HG02798 (cell line): ENCODE measurements around the gene TVP23A.
A peak's percentile ranks its signal among the peaks of the same experiment; 100 is the strongest.
"Not testable (repeated sequence)": the region's sequence is repeated elsewhere in the genome, so short reads cannot be mapped to it uniquely, and the experiment has no call there.

ENCODE experiments used
- ATAC-seq: cut with Tn5 transposase; IDR thresholded peaks from one replicate; pipeline ENCODE4 v1.9.1; 2021; ENCODE audit warnings: mild to moderate bottlenecking; ENCODE audit not compliant: unreplicated experiment, poor library complexity

Gene TVP23A

DNA sequence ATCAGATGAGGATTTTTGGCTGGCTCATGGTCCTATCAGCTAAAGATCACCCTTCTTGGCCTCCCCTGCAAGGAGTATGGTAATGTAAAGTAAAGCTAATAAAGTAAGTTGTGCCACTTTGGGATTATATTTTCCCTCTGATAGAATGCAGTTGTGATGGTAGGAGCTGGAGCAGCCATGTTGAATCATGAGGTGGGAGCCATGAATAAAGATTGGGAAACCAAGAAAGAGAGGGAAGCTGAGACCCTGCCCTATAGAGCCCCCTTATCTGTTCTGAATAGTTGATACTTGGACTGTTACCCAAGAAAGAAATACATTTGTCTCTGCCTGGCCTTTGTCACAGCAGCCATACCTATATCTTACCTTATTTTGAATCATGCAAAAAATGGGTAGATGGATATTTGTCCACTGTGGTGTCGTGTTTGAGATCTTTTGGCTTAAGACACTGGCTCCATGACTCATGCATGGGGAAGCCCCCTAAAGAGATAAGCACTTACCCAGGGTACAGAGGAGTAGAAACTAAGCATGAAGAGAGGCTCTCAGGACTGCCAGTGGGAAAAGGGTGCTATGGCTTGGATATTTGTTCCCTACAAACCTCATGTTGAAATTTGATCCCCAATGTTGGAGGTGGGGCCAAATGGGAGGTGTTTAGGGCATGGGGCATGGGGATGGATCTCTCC is 17.7 kb upstream of the TVP23A start:
- no peak for ATAC-seq

DNA sequence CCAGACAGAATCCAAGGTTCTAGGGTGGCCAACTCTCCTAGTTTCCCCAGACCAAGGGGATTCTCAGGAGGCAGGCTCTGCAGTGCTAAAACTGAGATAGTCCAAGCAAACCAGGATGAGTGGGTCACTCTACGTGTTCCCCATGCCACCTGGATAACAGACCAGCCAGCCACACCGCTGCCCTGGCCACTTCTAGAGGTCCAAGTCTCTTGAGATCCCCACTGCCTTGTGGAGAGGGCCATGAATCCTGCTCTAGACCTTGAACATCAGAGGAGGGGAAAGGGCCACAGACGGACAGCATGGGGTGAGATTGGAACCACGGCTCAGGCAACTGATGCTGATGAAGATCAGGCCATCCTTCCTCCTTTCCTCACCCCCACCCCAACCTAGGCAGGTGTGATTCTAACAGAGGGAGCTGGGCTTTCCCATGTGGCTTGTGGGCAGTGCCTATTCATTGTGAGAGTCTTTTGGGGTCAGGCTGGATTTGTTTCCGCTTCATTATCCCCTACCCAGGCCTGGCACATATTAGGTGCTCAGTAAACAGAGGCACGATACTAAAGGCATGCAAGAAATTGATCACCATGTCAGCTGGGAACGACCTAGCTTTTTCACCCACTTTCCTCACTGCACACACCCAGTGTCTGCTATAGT is 16.8 kb upstream of the TVP23A start:
- ATAC-seq: peak; percentile 67

GRCh38 chr16:10834766-10835165 is 16.2 kb upstream of the TVP23A start:
- ATAC-seq: no peak

DNA sequence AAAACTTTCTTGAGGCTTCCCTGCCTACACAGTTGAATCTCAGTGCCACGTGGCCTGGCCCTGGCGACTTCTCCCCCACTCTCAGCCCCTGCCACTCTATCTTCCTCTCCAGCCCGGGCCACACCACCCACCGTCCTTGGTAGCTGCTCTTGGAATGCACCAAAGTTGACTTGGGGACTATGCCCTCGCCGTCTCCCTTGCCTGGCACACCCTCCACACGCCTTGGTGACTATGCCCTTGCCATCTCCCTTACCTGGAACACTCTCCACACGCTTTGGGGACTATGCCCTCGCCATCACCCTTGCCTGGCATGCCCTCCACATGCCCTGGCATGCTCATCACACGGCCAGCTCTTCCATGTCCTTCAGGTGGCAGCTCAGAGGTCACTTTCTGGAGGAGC is 15.5 kb upstream of the TVP23A start:
- no peak for ATAC-seq

DNA sequence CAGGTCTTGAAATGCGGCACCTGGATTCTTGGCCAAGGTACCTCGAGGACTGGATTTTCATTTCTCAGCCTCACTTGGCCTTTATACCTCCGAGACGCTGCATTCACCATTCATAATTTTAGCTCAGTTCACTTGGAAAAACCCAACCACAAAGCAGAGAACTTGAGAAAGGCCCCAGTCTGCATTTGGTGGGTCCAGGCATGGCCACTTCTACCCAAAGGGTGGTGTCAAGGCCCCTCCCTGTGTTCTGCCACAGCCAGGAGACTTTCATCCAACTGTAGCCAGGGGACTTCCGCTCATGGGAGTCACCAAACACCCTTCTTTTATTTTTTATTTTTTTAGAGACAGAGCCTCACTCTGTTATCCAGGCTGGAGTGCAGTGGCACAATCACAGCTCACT is 14.7 kb upstream of the TVP23A start:
- no peak for ATAC-seq

GRCh38 chr16:10831894-10832886 is 13.6 kb upstream of the TVP23A start:
- no peak for ATAC-seq

DNA sequence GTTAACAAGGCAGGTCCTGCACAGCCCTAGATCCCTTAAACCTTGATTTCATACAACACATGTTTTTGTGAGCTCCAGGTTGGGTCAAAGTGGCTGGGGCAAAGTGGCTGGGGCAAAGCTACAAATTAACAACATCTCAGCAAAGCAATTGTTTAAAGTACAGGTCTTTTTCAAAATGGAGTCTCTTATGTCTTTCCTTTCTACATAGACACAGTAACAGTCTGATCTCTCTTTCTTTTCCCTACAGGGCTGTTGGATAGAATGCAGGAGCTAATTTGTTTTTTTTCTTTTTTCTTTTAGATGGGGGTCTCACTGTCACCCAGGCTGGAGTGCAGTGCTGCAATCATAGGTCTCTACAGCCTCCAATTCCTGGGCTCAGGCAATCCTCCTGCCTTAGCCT is 11.6 kb upstream of the TVP23A start:
- ATAC-seq: not testable (repeated sequence)

DNA sequence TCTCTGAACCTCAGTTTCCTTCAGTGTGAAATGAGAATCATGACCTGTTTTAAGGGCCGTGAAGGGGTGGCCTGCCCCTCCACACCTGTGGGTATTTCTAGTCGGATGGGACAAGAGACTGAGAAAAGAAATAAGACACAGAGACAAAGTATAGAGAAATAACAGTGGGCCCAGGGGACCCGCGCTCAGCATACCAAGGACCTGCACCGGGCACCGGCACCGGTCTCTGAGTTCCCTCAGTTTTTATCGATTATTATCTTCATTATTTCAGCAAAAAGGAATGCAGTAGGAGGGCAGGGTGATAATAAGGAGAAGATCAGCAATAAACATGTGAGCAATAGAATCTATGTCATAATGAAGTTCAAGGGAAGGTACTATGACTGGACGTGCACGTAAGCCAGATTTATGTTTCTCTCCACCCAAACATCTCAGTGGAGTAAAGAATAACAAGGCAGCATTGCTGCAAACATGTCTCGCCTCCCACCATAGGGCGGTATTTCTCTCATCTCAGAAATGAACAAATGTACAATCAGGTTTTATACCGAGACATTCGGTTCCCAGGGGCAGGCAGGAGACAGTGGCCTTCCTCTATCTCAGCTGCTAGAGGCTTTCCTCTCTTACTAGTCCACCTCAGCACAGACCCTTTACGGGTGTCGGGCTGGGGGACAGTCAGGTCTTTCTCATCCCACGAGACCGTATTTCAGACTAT is 10.9 kb upstream of the TVP23A start:
- not testable (repeated sequence) for ATAC-seq

DNA sequence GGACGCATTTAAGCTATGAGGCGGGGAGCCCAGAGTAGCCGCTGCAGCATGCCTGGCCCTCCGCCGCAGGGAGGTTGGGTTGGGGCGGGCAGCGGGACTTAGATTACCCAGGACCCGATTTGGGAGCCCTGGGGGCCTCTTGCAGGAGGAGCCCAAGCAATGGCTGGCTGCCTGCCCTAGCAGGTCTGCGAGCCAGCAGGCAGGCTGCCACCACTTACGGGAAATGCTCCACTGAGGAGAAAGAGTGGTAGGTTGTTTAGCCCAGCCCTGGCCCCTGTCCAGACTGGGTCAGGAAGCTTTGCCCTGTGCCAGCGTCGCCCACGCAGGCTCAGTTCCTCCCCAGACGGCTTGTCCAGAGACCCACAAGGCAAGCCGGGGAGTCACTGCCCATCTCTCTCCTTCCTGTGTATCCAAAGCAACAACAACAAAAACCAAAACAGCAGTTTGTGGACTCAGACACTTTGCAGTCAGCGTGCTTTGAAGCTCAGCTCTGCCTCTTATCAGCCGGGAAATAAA is 10.3 kb upstream of the TVP23A start:
- no peak for ATAC-seq

GRCh38 chr16:10827691-10828341 is 9.2 kb upstream of the TVP23A start:
- ATAC-seq: no peak

DNA sequence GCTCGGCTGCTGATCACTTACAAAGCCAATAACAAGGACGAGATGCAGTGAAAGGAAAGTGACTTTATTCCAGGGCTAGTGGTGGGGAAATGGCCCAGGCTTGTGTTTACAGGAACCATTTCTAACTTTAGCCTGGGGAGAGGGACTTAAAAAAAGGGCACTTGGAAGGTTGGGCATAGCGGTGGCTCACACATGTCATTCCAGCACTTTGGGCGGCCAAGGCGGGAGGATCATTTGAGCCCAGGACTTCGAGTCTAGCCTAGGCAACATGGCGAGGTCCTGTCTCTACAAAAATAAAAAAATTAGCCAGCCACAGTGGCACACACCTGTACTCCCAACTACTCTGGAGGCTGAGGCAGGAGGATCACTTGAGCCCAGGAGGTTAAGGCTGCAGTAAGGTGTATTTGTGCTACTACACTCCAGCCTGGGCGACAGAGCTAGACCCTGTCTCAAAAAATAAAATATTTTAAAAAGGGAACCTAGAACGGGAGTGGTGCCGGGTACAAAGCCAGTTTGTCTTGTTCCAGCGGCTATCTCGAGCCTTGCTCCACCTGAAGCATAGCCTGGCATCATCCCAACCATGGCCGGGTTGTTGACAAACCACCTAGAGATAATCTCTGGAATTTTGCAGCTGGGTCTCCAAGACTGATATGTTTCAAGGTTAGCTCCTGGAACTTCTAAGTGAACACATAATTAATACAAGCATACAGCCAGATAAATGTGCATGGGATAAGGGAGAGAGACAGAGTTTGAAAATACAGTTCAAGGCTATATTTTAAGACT is 5.7 kb upstream of the TVP23A start:
- ATAC-seq: no peak

- no peak for ATAC-seq
Observed at GRCh38 chr16:10822702-10823101, 4.1 kb upstream of the TVP23A start.

DNA sequence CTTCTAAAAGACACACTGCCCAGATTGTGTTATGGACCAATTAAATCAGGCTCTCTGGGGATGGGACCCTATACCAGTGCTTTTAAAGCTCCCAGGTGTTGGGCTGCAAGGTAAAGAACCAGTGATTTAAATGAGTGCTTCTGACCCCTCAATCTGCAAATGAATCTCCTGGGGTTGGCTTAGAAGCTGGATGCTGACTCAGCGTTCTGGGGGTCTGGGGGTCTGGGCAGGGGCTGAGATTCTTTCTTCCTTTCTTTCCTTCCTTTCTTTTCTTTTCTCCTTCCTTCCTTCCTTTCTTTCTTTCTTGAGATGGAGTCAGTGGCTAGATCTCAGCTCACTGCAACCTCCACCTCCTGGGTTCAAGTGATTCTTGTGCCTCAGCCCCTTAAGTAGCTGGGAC is 2.0 kb upstream of the TVP23A start:
- no peak for ATAC-seq

- no peak for ATAC-seq
Observed at GRCh38 chr16:10817514-10817913, 1.1 kb downstream of the TVP23A start.

- no peak for ATAC-seq
Observed at GRCh38 chr16:10813099-10813455, 5.5 kb downstream of the TVP23A start.

- peak; percentile 84 for ATAC-seq
Observed at GRCh38 chr16:10812312-10813098, 6.1 kb downstream of the TVP23A start.

- ATAC-seq: no peak
Observed at GRCh38 chr16:10809706-10810105, 8.9 kb downstream of the TVP23A start.

- ATAC-seq: no peak
Observed at GRCh38 chr16:10808850-10809249, 9.7 kb downstream of the TVP23A start.
